DND-41 (cell line): ENCODE data around the gene IFNA5.

Experiments used
- CTCF ChIP-seq: IDR thresholded peaks from 2 replicates; pipeline ENCODE4 v1.5.1; 2012; ENCODE audit warnings: borderline replicate concordance, low read length, moderate library complexity, mild to moderate bottlenecking; ENCODE audit not compliant: poor library complexity, severe bottlenecking; ENCODE audit errors: extremely low read depth
- EZH2 ChIP-seq: IDR thresholded peaks from 3 replicates; pipeline ENCODE4 v1.6.1; 2012; ENCODE audit warnings: borderline replicate concordance, low read depth, mild to moderate bottlenecking, moderate library complexity, low read length, inconsistent platforms; ENCODE audit not compliant: severe bottlenecking

- TF ChIP-seq CTCF = no peak
- no peak for TF ChIP-seq EZH2
Measured at GRCh38 chr9:21281275-21281674, 23.8 kb downstream of the IFNA5 start.
